ENCODE data around the gene MTCL1.

MTCL1 gene

DNA sequence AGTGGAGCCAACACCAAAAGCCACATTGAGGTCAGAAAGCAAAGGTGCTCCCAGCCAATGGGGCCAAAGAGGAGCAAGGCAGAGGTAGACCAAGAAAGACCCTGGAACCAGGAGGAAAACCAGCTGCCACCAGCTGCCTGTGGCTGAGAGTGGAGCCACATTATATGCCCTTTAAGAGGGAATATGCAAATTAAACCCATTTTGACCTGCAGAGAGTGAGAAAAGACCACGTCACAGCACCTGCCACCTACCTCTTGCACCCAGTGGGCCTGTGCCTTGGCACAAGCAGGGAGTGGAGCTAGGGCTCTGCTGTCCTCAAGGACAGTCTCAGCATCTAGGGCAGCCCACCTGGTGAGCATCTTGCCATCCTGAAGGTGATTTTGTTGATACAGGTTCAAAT is 161.3 kb downstream of the MTCL1 start:
- DNase-seq (ENCODE audit: low spot score), result no peak

DNA sequence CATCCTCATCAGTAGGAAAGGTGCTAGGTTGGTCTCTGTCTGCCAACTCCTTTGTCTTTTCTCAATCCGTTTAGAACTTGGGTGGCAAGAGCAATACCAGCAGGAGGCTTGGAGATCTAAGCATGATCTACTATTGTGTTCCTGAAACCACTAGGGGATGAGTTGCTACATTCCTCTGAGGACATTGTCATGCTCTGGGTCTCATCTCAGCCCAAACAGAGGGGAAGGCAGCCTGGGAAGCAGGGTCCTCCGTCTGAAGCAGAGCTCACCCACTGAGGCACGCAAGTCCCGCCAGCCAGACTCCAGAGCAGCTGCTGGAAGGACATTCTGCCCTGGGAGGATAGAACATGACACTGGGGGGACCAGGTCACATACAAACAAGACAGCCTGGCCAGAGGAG is 162.9 kb downstream of the MTCL1 start:
- DNase-seq (ENCODE audit: low spot score), result no peak

DNA sequence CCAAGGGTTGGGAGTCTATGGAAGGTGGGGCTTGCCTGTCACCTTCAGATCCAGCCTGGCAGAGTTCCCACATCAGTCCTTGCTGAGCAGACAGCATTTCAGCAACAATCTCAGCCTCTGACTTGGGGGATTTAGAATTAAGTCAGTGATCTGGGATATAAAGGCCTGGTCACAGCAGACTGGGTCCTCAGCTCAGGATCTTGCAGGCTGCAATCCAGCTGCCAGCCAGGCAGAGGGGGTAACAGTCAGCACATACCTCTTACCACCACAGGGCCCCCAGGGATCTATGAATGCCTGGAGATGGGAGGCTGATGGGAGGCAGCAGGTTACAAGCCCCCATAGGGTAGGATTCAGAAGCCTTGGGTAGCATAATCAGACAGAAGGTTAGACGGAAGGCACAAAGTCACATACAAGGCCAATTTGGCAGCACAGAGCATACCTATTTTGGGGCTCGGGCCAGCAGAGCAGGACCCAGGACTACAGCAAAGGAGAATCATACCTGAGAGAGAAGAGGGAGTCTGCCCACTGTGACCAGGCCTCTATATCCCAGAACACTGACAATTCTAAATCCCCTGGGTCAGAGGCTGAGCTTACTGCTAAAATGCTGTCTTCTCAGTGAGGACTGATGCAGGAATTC is 163.5 kb downstream of the MTCL1 start:
- DNase-seq (ENCODE audit: low spot score), result no peak

DNA sequence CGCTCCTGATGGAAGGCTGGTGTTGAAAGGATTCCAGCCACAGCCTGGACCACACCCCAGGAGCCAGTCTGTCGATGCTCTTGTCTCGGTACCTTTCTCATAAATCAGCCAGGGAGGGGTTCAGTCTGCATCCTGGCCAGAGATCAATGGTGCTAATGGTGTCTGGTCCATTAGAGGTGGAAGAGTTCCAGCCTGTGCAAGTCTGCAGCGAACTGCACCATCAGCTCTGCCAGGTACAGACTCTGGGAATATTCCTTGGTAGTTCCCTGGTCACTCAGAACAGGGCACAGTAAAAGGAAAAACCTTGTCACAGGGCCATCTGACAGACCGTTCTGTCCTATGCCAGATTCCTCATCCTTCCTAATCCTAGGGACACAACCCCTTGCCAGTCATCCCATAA is 164.3 kb downstream of the MTCL1 start:
- no peak for DNase-seq (ENCODE audit: low spot score)

DNA sequence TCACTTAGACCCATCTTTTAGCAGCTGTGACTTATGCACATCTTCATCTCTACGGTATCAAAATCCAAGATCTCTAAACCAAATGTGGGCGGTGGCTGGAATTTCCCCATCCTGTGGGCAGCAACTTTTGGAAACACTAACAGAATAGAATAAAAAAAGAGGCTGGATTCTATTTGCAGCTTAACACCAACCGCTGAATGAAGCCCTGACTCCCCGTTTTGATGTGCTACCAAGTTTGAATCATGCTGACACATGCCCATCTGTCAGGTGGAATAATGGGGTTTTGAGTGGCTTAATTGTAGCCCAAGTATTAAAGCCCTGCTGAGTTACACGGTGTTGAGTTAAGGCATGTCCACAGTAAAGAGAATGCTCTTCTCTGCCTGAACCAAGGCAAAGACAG is 165.2 kb downstream of the MTCL1 start:
- DNase-seq (ENCODE audit: low spot score), result no peak

DNA sequence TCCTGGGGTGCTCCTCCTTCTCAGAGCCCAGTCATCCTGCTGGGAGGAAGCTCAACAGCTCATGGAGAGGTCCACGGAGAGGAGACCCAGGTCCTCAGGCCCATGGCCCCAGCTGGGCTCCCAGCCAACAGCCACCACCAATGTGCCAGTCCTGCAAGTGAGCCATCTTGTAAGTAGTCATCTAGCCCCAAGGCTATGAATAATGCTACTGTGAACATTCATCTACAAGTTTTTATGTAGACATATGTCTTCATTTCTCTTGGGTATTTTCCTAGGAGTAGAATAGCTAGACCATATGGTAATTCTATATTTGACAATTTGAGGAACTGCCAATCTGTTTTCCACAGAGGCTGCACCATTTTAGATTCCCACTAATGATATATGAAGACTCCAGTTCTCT is 166.1 kb downstream of the MTCL1 start:
- DNase-seq (ENCODE audit: low spot score), result no peak

DNA sequence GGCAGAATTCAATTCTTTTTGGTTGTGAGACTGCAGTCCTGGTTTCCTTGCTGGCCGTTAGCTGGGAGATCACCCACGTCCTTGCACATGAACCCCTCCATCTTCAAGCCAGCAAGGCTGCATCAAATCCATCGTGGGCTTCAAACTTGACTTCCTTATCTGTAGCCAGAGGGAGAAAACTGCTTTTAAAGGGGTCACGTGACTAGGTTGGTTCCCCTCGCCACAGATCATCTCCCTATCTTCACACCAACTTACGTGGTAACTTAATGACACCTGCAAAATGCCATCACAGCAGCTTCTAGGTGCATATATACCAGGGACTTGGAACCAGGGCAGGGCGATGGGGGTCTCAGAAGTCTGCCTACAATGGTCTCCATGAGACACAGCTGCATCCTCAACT is 169.5 kb downstream of the MTCL1 start:
- no peak for DNase-seq (ENCODE audit: low spot score)

DNA sequence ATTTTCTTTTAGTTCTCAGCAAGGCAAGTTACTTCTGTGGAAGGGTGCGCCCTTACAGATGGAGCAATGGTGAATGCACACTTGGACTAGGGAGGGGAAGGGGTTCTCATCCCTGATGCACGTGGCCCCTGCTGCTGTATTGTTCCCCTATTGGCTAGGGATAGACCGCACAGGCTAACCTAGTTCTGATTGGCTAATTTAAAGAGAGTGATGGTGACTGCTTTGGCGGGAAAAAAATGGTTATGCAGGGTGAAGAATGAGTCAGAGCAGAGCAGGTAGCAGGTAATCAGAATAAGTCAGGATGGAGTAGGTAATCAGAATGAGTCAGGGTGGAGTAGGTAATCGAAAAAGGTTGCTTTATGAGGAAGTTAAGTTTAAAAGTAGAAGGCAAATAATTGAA is 171.5 kb downstream of the MTCL1 start:
- no peak for DNase-seq (ENCODE audit: low spot score)

DNA sequence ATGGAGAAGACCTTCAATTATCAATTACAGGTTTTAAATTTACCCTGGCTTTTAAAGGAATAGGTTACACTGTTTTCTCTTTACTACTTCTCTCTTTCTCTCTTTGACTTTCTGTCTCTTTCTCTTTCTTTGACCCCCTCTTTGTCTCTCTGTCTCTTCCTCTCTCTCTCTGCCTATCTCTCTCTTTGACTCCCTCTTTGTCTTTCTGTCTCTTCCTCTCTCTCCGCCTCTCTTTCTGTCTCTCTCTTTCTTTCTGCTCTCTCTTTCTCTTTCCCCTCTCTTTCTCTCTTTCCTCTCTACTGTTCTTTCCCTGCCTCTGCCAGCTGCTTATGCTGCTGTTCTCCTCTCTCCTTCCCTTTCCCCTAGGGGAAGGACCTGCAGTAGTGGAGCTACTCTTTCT is 175.7 kb downstream of the MTCL1 start:
- no peak for DNase-seq (ENCODE audit: low spot score)
